ENCODE measurements around the gene ASIC4. TPM values are rescaled to one million over a fixed set of nuclear protein-coding genes. Genes with fewer than 3 reads are reported as not detected.

ASIC4 gene
- total RNA-seq, 2 donors from 2014 or later, result 0.12 TPM; not detected in 1

- Mint-ChIP-seq H3K9me3 (no peaks in the 10 kb centered on the region), H3K27ac (no peak overlapping the region), H3K36me3 (no peaks in the 10 kb centered on the region), H3K27me3 (peaks cover 34 to 38% of the 10 kb centered on the region in 2 donors), H3K4me1 (ENCODE audit: low read depth in 2 of 2) (peaks cover 10 to 24% of the 10 kb centered on the region in 2 donors), H3K4me3 (no peak overlapping the region)
- ATAC-seq (peak; percentile 2 to 31), DNase-seq (ENCODE audit: low spot score) (no peak)
Measured at GRCh38 chr2:219508971-219509779, 5.1 kb upstream of the ASIC4 start.

GRCh38 chr2:219509780-219510511 lies 4.3 kb upstream of the ASIC4 start:
- DNase-seq (ENCODE audit: low spot score), result no peak
- no peak overlapping the region for H3K4me3 Mint-ChIP-seq
- peaks cover 36 to 40% of the 10 kb centered on the region in 2 donors for H3K27me3 Mint-ChIP-seq
- peak; percentile 63 to 70 for ATAC-seq
- H3K36me3 Mint-ChIP-seq, result no peaks in the 10 kb centered on the region
- H3K4me1 Mint-ChIP-seq (ENCODE audit: low read depth in 2 of 2), result peaks cover 10 to 22% of the 10 kb centered on the region in 2 donors
- no peaks in the 10 kb centered on the region for H3K9me3 Mint-ChIP-seq
- no peak overlapping the region for H3K27ac Mint-ChIP-seq

GRCh38 chr2:219510512-219511135 lies 3.7 kb upstream of the ASIC4 start:
- Mint-ChIP-seq H3K4me1 (ENCODE audit: low read depth in 2 of 2) (peaks cover 10 to 22% of the 10 kb centered on the region in 2 donors), H3K27ac (no peak overlapping the region), H3K9me3 (no peaks in the 10 kb centered on the region), H3K4me3 (no peak overlapping the region), H3K36me3 (no peaks in the 10 kb centered on the region), H3K27me3 (peaks cover 39 to 42% of the 10 kb centered on the region in 2 donors)
- DNase-seq (ENCODE audit: low spot score) (no peak), ATAC-seq (no peak)

DNA sequence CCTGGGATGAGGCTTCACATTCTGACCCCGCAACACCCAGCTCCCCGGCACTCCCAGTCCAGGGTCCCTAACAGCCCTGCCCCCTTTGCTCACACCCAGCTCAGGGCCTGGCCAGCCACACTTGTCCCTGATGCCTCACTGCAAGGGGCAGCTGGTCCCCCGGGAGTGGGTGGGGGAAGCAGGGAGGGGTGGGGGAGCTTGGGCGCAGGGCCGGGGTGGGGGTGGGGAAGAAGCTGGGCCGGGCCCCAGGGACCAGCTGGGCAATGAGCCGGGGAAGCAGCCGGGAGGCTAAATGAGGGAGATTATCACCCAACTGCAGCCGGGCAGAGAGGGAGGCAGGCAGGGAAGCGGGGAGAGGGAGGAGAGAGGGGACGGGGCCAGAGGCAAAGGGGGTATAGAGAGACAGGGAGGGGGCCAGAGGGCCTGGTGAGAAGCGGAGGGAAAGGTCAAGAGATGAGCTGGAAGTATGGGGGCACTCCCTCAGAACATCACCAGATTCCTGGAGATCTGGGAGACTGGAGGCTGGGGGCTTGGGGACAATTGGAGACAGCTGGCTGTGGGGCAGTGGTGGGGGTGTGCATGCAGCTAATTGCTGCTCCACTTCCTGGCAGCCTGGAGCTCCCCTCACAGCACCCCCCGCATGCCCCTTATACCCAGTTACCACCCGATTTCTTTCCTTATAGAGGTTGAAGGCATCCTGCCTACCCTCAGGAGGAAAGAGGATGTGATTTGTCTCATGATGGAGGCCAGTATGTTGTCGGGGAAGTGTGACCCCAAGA lies 2.5 kb upstream of the ASIC4 start:
- Mint-ChIP-seq H3K27ac (no peak overlapping the region), H3K27me3 (peaks cover 47 to 53% of the 10 kb centered on the region in 2 donors), H3K36me3 (no peaks in the 10 kb centered on the region), H3K4me1 (ENCODE audit: low read depth in 2 of 2) (peaks cover 10 to 22% of the 10 kb centered on the region in 2 donors), H3K4me3 (no peak overlapping the region), H3K9me3 (no peaks in the 10 kb centered on the region)
- no peak for DNase-seq (ENCODE audit: low spot score)
- ATAC-seq, result no peak

DNA sequence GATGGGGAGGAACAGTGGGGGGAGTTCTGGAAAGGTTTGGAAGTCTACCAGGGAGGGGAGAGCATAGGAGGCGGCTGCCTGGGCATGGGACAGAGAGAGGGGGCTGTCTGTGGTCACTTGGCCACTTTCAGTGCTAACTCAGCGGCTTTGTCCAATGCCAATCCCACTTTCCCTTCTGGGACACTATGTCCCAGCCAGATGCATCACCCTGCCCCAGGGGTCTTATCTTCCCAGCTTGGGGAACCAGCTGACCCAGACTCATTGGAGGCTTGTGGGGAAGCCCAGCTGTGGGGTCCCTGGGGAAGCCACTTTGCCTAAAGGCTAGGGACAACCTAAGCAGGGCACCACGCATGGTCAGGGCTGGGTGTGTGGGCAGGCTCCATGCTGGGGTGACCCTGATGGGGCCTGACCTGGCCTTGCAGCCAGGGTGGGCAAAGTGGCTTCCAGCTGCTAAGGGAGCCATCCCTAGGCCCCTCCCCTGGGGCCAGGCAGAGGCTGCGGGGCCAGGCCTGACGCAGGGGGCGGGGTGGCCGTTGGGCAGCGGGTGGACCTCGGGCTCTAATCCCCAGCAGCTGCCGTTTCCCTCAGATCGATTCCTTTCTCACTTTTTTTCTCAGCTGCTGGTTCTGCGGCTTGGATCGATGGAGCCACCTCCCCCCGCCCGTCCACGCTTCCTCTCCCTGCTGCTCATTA lies 1.6 kb upstream of the ASIC4 start:
- no peak for DNase-seq (ENCODE audit: low spot score)
- no peak overlapping the region for H3K27ac Mint-ChIP-seq
- no peak overlapping the region for H3K4me3 Mint-ChIP-seq
- ATAC-seq, result no peak
- peaks cover 10 to 22% of the 10 kb centered on the region in 2 donors for H3K4me1 Mint-ChIP-seq (ENCODE audit: low read depth in 2 of 2)
- peaks cover 55 to 62% of the 10 kb centered on the region in 2 donors for H3K27me3 Mint-ChIP-seq
- no peaks in the 10 kb centered on the region for H3K36me3 Mint-ChIP-seq
- no peaks in the 10 kb centered on the region for H3K9me3 Mint-ChIP-seq

DNA sequence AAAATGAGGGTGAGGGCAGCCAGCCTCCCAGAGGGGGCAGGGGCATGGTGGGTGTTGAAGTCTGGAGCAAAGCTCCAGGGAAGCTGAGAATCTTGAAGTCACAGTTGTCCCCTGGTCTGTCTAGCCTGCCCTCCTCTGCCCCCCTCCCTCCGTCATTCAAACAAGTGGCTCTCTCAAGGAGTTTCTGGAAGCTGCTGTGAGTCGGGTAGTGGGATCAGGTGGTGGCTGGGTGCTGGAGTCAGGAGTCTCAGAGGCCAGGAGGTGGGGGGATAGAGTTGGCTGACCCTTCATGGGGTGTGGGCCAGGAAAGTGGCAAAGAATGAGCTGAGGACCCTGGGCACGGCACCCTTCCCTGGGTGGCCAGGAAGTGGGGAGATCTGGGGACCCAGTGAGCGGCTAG lies 495 bp upstream of the ASIC4 start:
- H3K4me1 Mint-ChIP-seq (ENCODE audit: low read depth in 2 of 2), result peaks cover 10 to 22% of the 10 kb centered on the region in 2 donors
- H3K9me3 Mint-ChIP-seq, result no peaks in the 10 kb centered on the region
- peaks cover 65 to 73% of the 10 kb centered on the region in 2 donors for H3K27me3 Mint-ChIP-seq
- no peak for ATAC-seq
- DNase-seq (ENCODE audit: low spot score), result no peak
- no peak overlapping the region for H3K4me3 Mint-ChIP-seq
- no peak overlapping the region for H3K27ac Mint-ChIP-seq
- no peaks in the 10 kb centered on the region for H3K36me3 Mint-ChIP-seq

GRCh38 chr2:219514836-219515235 lies 554 bp downstream of the ASIC4 start:
- Mint-ChIP-seq H3K9me3 (no peaks in the 10 kb centered on the region), H3K4me1 (ENCODE audit: low read depth in 2 of 2) (peaks cover 6 to 17% of the 10 kb centered on the region in 2 donors), H3K27ac (no peak overlapping the region), H3K27me3 (peaks cover 65 to 78% of the 10 kb centered on the region in 2 donors), H3K36me3 (no peaks in the 10 kb centered on the region), H3K4me3 (no peak overlapping the region)
- ATAC-seq, result no peak
- no peak for DNase-seq (ENCODE audit: low spot score)

GRCh38 chr2:219515874-219516629 lies 1.8 kb downstream of the ASIC4 start:
- no peak overlapping the region for H3K27ac Mint-ChIP-seq
- peaks cover 0 to 10% of the 10 kb centered on the region in 2 donors for H3K4me1 Mint-ChIP-seq (ENCODE audit: low read depth in 2 of 2)
- H3K9me3 Mint-ChIP-seq, result no peaks in the 10 kb centered on the region
- peaks cover 65 to 75% of the 10 kb centered on the region in 2 donors for H3K27me3 Mint-ChIP-seq
- ATAC-seq (no peak), DNase-seq (ENCODE audit: low spot score) (no peak)
- no peaks in the 10 kb centered on the region for H3K36me3 Mint-ChIP-seq
- no peak overlapping the region for H3K4me3 Mint-ChIP-seq

DNA sequence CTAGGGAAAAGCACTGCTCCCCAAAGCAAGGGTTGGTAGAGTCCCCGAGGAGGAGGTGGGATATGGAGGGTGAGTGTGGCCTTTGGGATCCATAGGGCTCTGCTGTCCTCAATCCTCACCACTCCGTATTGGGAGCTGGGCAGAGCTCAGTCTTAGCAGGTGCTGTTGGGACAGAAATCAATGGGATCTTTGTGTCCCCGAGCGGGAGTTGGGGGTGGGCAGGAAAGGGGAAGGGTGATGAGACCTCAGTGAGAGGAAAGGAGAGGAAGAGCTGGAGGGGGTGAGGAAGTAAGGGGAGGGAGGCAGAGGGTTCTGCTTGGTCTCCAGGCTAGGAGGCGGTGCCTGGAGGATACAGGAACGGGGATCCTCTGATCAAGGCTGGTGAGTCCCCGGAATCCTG lies 2.6 kb downstream of the ASIC4 start:
- peaks cover 68 to 78% of the 10 kb centered on the region in 2 donors for H3K27me3 Mint-ChIP-seq
- DNase-seq (ENCODE audit: low spot score) (no peak), ATAC-seq (no peak)
- H3K9me3 Mint-ChIP-seq, result no peaks in the 10 kb centered on the region
- no peaks in the 10 kb centered on the region for H3K36me3 Mint-ChIP-seq
- peaks cover 4 to 16% of the 10 kb centered on the region in 2 donors for H3K4me1 Mint-ChIP-seq (ENCODE audit: low read depth in 2 of 2)
- no peak overlapping the region for H3K27ac Mint-ChIP-seq
- H3K4me3 Mint-ChIP-seq, result no peak overlapping the region

GRCh38 chr2:219517954-219518778 lies 3.9 kb downstream of the ASIC4 start:
- H3K9me3 Mint-ChIP-seq, result no peaks in the 10 kb centered on the region
- peaks cover 64 to 78% of the 10 kb centered on the region in 2 donors for H3K27me3 Mint-ChIP-seq
- peaks cover 8 to 17% of the 10 kb centered on the region in 2 donors for H3K4me1 Mint-ChIP-seq (ENCODE audit: low read depth in 2 of 2)
- H3K4me3 Mint-ChIP-seq, result no peak overlapping the region
- H3K36me3 Mint-ChIP-seq, result no peaks in the 10 kb centered on the region
- no peak for ATAC-seq
- DNase-seq (ENCODE audit: low spot score), result no peak
- H3K27ac Mint-ChIP-seq, result no peak overlapping the region

GRCh38 chr2:219519526-219519916 lies 5.2 kb downstream of the ASIC4 start:
- H3K4me3 Mint-ChIP-seq, result no peak overlapping the region
- no peak overlapping the region for H3K27ac Mint-ChIP-seq
- no peak for ATAC-seq

GRCh38 chr2:219520079-219520478 lies 5.8 kb downstream of the ASIC4 start:
- DNase-seq (ENCODE audit: low spot score), result no peak
- Mint-ChIP-seq H3K36me3 (no peaks in the 10 kb centered on the region), H3K27me3 (peaks cover 68 to 79% of the 10 kb centered on the region in 2 donors), H3K27ac (no peak overlapping the region), H3K4me3 (no peak overlapping the region), H3K4me1 (ENCODE audit: low read depth in 2 of 2) (peaks cover 8 to 13% of the 10 kb centered on the region in 2 donors), H3K9me3 (no peaks in the 10 kb centered on the region)
- ATAC-seq, result no peak

More at GRCh38 chr2:219519526-219519916, 5.2 kb downstream of the ASIC4 start:
- no peak for DNase-seq (ENCODE audit: low spot score)
- H3K4me1 Mint-ChIP-seq (ENCODE audit: low read depth in 2 of 2), result peaks cover 8 to 13% of the 10 kb centered on the region in 2 donors
- no peaks in the 10 kb centered on the region for H3K9me3 Mint-ChIP-seq
- peaks cover 64 to 77% of the 10 kb centered on the region in 2 donors for H3K27me3 Mint-ChIP-seq
- H3K36me3 Mint-ChIP-seq, result no peaks in the 10 kb centered on the region
